ENCODE measurements around the gene PLA2G15.

The PLA2G15 gene

DNA sequence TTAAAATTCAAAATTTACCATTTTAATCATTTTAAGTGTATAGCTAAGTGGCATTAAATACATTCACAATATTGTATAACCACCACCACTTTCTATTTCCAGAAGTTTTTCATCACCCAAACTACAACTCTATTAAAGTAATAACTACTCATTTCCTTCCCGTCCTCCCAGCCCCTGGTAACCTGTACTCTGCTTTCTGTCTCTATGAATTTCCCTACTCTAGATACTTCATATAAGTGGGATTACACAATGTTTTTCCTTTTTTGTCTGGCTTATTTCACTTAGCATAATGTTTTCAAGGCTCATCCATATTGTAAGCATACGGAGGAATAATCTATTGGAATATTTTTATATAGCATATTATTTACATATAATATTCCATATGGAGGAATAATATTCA lies 38.9 kb upstream of the PLA2G15 start:
- DNase-seq (ENCODE audit: low spot score): no peak
- Histone ChIP-seq H3K4me3 (ENCODE audit: severe bottlenecking) (no peak overlapping the region), H3K27me3 (ENCODE audit: insufficient read depth, poor library complexity, severe bottlenecking) (no peaks in the 10 kb centered on the region), H3K27ac (ENCODE audit: poor library complexity, severe bottlenecking) (no peak overlapping the region), H3K4me1 (ENCODE audit: insufficient read depth, poor library complexity, severe bottlenecking) (no peaks in the 10 kb centered on the region), H3K36me3 (ENCODE audit: low read depth) (no peaks in the 10 kb centered on the region), H3K9me3 (ENCODE audit: severe bottlenecking) (no peaks in the 10 kb centered on the region)
- TF ChIP-seq, protein P1, sequence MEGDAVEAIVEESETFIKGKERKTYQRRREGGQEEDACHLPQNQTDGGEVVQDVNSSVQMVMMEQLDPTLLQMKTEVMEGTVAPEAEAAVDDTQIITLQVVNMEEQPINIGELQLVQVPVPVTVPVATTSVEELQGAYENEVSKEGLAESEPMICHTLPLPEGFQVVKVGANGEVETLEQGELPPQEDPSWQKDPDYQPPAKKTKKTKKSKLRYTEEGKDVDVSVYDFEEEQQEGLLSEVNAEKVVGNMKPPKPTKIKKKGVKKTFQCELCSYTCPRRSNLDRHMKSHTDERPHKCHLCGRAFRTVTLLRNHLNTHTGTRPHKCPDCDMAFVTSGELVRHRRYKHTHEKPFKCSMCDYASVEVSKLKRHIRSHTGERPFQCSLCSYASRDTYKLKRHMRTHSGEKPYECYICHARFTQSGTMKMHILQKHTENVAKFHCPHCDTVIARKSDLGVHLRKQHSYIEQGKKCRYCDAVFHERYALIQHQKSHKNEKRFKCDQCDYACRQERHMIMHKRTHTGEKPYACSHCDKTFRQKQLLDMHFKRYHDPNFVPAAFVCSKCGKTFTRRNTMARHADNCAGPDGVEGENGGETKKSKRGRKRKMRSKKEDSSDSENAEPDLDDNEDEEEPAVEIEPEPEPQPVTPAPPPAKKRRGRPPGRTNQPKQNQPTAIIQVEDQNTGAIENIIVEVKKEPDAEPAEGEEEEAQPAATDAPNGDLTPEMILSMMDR (IDR thresholded peaks at IDR 0.05; ENCODE audit: poor library complexity, severe bottlenecking): no peak
- ATAC-seq (ENCODE audit: low read depth): no peak

DNA sequence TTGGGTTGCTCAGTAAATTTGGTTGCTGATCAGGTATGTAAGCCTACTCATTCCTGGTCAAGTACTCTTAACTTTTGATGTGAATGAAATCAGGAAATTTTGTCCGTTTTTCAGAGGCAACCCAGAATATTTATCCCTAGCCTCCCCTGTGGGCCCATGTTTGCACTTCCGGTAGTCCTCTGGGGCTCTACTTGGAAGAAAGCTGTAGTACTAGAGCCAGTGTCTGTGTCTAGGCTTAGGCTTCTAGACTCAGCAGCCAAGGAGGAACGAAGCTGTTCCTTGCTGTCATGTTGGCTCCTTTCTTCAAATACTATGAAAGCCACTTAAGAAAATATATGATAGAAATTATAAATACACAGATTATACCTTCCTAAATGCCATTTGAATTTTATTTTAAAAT lies 30.4 kb upstream of the PLA2G15 start:
- Histone ChIP-seq H3K9me3 (ENCODE audit: severe bottlenecking) (no peaks in the 10 kb centered on the region), H3K27ac (ENCODE audit: poor library complexity, severe bottlenecking) (no peak overlapping the region), H3K27me3 (ENCODE audit: insufficient read depth, poor library complexity, severe bottlenecking) (no peaks in the 10 kb centered on the region), H3K4me1 (ENCODE audit: insufficient read depth, poor library complexity, severe bottlenecking) (no peaks in the 10 kb centered on the region), H3K4me3 (ENCODE audit: severe bottlenecking) (no peak overlapping the region), H3K36me3 (ENCODE audit: low read depth) (no peaks in the 10 kb centered on the region; the same call in 1 of the 2 replicates)
- TF ChIP-seq, protein P1 (IDR thresholded peaks at IDR 0.05; ENCODE audit: poor library complexity, severe bottlenecking): no peak
- ATAC-seq (ENCODE audit: low read depth) (no peak), DNase-seq (ENCODE audit: low spot score) (no peak)

DNA sequence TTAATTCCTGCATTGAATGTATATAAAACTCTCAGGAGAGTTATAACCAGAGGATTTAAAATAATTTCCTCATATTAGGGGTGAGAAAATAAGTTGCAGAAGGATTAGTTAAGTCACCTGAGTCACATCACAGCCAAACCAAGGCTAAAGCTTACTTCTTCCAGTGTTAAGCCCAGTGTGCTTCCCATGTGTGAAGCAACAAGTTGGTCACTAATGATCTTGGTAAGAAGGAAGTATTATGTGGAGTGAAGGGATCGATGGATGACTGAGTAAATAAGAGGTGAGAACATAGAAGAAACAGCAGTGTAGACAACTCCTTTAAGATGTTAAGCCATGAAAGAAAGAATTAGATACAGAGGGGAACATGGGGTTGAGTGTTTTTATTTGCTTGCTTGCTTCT lies 29.9 kb upstream of the PLA2G15 start:
- Histone ChIP-seq H3K27me3 (ENCODE audit: insufficient read depth, poor library complexity, severe bottlenecking) (no peaks in the 10 kb centered on the region), H3K27ac (ENCODE audit: poor library complexity, severe bottlenecking) (no peak overlapping the region), H3K4me3 (ENCODE audit: severe bottlenecking) (no peak overlapping the region), H3K4me1 (ENCODE audit: insufficient read depth, poor library complexity, severe bottlenecking) (no peaks in the 10 kb centered on the region), H3K9me3 (ENCODE audit: severe bottlenecking) (no peaks in the 10 kb centered on the region), H3K36me3 (ENCODE audit: low read depth) (no peaks in the 10 kb centered on the region; the same call in 1 of the 2 replicates)
- TF ChIP-seq, protein P1 (IDR thresholded peaks at IDR 0.05; ENCODE audit: poor library complexity, severe bottlenecking): no peak
- DNase-seq (ENCODE audit: low spot score): no peak
- ATAC-seq (ENCODE audit: low read depth): no peak

DNA sequence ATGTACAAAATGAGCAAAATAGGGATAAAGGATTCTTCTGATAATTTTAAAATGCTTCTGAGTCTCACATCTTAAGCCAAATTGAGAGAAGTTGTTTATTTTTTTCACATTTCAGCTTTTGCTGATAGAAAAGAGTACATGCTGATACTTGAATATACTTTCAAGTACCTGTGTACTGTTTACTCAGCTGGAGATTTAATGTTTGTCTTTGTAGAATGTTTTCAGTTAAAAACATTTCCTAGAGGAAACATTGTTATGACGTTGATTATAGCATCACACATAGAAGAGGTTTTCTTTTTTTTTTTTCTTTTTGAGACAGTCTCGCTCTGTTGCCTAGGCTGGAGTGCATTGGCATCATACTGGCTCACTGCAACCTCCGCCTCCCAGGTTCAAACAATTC lies 28.9 kb upstream of the PLA2G15 start:
- Histone ChIP-seq H3K27ac (ENCODE audit: poor library complexity, severe bottlenecking) (no peak overlapping the region), H3K4me3 (ENCODE audit: severe bottlenecking) (no peak overlapping the region), H3K9me3 (ENCODE audit: severe bottlenecking) (no peaks in the 10 kb centered on the region), H3K27me3 (ENCODE audit: insufficient read depth, poor library complexity, severe bottlenecking) (no peaks in the 10 kb centered on the region), H3K36me3 (ENCODE audit: low read depth) (no peaks in the 10 kb centered on the region; the same call in 1 of the 2 replicates), H3K4me1 (ENCODE audit: insufficient read depth, poor library complexity, severe bottlenecking) (no peaks in the 10 kb centered on the region)
- DNase-seq (ENCODE audit: low spot score) (no peak), ATAC-seq (ENCODE audit: low read depth) (no peak)
- TF ChIP-seq, protein P1 (IDR thresholded peaks at IDR 0.05; ENCODE audit: poor library complexity, severe bottlenecking): no peak

DNA sequence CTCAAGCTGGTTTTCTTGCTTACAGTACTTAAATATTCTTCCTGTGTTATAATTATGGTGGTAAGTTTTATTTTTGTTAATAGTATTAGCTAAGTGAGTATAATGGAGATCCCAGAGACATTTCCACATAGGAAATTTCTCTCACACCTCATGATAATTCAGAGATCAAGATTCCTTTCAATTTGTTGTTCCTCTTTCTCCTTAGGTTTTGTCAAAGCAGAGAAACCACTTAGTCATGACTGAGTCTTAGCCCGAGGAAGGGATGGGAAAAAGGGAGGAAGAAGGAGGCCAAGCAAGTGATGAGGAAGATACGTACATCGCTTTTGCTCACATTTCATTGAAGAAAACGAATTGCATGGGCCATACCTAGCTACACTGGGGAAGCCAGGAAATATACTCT lies 27.7 kb upstream of the PLA2G15 start:
- Histone ChIP-seq H3K4me3 (ENCODE audit: severe bottlenecking) (no peak overlapping the region), H3K4me1 (ENCODE audit: insufficient read depth, poor library complexity, severe bottlenecking) (no peaks in the 10 kb centered on the region), H3K36me3 (ENCODE audit: low read depth) (no peaks in the 10 kb centered on the region; the same call in 1 of the 2 replicates), H3K27me3 (ENCODE audit: insufficient read depth, poor library complexity, severe bottlenecking) (no peaks in the 10 kb centered on the region), H3K9me3 (ENCODE audit: severe bottlenecking) (no peaks in the 10 kb centered on the region), H3K27ac (ENCODE audit: poor library complexity, severe bottlenecking) (no peak overlapping the region)
- DNase-seq (ENCODE audit: low spot score) (no peak), ATAC-seq (ENCODE audit: low read depth) (no peak)
- TF ChIP-seq, protein P1 (IDR thresholded peaks at IDR 0.05; ENCODE audit: poor library complexity, severe bottlenecking): no peak

Measured in RWPE2 (cell line).